Prostate gland (tissue), 2 donors: ENCODE measurements around the gene PON2. TPM values are rescaled to one million over a fixed set of nuclear protein-coding genes. Genes with fewer than 3 reads are reported as not detected.

Experiments
- DNase-seq: peaks from one replicate; pipeline ENCODE4 v3.0.0-alpha.2; 2019; ENCODE audit warnings: low spot score
- H3K27ac ChIP-seq, 2 donors: fragments of 200-600 bp; sonication (generic); 2 replicates each; pipeline ENCODE4 v1.5.1; 2017 to 2019
- H3K27me3 ChIP-seq: fragments of 200-600 bp; sonication (generic); replicated peaks from 2 replicates; pipeline ENCODE4 v1.5.1; 2019; ENCODE audit not compliant: insufficient read depth
- H3K36me3 ChIP-seq, 2 donors: fragments of 200-600 bp; sonication (generic); 1 replicate in 1 of 2; 2 replicates in 1 of 2; pipeline versions ENCODE4 v1.5.1 to v1.8.1; 2017 to 2019
- H3K4me1 ChIP-seq: fragments of 200-600 bp; sonication (generic); replicated peaks from 2 replicates; pipeline ENCODE4 v1.5.1; 2019
- H3K4me3 ChIP-seq, 2 donors: fragments of 200-600 bp; sonication (generic); 2 replicates each; pipeline ENCODE4 v1.5.1; 2017 to 2019
- H3K9me3 ChIP-seq: fragments of 200-600 bp; sonication (generic); 2 replicates; pipeline ENCODE4 v1.5.1; 2017
- POLR2A ChIP-seq: fragments of 450-650 bp; IDR thresholded peaks from one replicate; pipeline ENCODE4 v1.6.1; 2016; ENCODE audit warnings: antibody characterized with exemption, mild to moderate bottlenecking
- POLR2AphosphoS5 ChIP-seq: sonication (generic); formaldehyde crosslinking; IDR thresholded peaks from one replicate; pipeline ENCODE4 v1.6.1; 2017; ENCODE audit warnings: antibody characterized with exemption
- WGBS: methylation state at CpG from one replicate; pipeline ENCODE4 v1.1.5; 2018; 5-methylcytosine and 5-hydroxymethylcytosine counted together
- intact Hi-C: fragments of 100-400 bp; cut with DNase I; formaldehyde crosslinking; loops from one replicate; pipeline ENCODE4 v1.14.2; 2022
- total RNA-seq, 2 donors: library from RNA; depleted of rRNA; stranded (reverse); fragments of >200 nt; gene quantifications; one replicate each; pipeline ENCODE4 v1.1.0, GENCODE V29; 2016
- TF ChIP-seq, protein P1 (sequence below), 4 experiments: fragments of 200-600 bp in 2 of 4; fragments of 450-650 bp in 2 of 4; sonication (generic) in 2 of 4; IDR thresholded peaks; 1 replicate in 3 of 4; 2 replicates in 1 of 4; pipeline ENCODE4 v1.5.1; 2016 to 2019; ENCODE audit warnings: antibody characterized with exemption in 4 of 4, mild to moderate bottlenecking in 2 of 4, moderate library complexity in 2 of 4

PON2 gene
- total RNA-seq, 2 donors from 2014 or later = 65.5 to 65.6 TPM

DNA sequence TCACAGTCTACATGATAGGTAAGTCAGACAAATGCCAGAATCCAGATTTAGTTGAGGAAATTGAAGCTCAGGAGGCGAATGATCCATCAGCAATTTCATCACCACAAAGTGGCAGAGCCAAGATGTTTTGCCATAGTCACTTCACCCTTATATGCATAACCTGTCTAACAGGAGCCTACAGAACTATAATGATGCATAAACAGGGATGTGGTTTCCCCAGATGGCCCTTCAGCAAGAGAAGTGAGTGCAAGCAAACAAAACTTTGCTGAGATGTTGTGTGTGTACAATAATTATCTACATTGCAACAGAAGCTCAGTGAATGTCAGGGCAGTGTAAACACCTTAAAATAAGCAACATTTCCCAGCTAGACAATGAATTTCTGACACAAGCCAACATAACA is 67.2 kb downstream of the PON2 start:
- Histone ChIP-seq H3K4me1 (no peaks in the 10 kb centered on the region), H3K27ac (no peak overlapping the region), H3K9me3 (no peaks in the 10 kb centered on the region), H3K4me3 (no peak overlapping the region), H3K27me3 (no peaks in the 10 kb centered on the region), H3K36me3 (no peaks in the 10 kb centered on the region)
- TF ChIP-seq POLR2AphosphoS5 (no peak), POLR2A (no peak)
- TF ChIP-seq, protein P1, sequence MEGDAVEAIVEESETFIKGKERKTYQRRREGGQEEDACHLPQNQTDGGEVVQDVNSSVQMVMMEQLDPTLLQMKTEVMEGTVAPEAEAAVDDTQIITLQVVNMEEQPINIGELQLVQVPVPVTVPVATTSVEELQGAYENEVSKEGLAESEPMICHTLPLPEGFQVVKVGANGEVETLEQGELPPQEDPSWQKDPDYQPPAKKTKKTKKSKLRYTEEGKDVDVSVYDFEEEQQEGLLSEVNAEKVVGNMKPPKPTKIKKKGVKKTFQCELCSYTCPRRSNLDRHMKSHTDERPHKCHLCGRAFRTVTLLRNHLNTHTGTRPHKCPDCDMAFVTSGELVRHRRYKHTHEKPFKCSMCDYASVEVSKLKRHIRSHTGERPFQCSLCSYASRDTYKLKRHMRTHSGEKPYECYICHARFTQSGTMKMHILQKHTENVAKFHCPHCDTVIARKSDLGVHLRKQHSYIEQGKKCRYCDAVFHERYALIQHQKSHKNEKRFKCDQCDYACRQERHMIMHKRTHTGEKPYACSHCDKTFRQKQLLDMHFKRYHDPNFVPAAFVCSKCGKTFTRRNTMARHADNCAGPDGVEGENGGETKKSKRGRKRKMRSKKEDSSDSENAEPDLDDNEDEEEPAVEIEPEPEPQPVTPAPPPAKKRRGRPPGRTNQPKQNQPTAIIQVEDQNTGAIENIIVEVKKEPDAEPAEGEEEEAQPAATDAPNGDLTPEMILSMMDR (IDR thresholded peaks at IDR 0.05) = no peak
- 76% methylated on average over 1 of the region's 1 CpG for WGBS
- intact Hi-C loops = no loop called here
- no peak for DNase-seq

DNA sequence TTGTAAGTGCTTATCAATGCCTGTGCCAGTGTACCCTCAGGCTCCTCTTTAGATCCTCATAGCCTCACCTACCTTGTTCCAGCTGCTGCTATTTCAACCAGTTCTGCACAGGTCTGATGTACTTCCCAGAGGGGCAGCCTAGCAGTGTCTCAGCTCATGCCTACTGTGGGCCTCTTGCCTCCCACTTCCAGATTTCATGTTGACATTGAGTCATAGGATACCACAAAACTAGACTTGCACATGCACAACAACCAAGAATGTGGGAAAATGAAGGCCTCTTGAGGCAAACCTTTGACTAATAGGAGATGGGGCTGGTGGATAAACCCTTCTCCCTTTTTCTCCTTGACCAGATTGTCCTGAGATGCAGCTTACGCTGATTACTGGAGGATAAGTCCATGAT is 69.7 kb downstream of the PON2 start:
- Histone ChIP-seq H3K27ac (no peak overlapping the region), H3K9me3 (no peaks in the 10 kb centered on the region), H3K4me3 (no peak overlapping the region), H3K4me1 (no peaks in the 10 kb centered on the region), H3K36me3 (no peaks in the 10 kb centered on the region), H3K27me3 (no peaks in the 10 kb centered on the region)
- intact Hi-C loops = no loop called here
- 96% methylated on average over 1 of the region's 1 CpG for WGBS
- no peak for TF ChIP-seq POLR2AphosphoS5
- no peak for TF ChIP-seq POLR2A
- TF ChIP-seq, protein P1 (IDR thresholded peaks at IDR 0.05) = no peak
- no peak for DNase-seq

DNA sequence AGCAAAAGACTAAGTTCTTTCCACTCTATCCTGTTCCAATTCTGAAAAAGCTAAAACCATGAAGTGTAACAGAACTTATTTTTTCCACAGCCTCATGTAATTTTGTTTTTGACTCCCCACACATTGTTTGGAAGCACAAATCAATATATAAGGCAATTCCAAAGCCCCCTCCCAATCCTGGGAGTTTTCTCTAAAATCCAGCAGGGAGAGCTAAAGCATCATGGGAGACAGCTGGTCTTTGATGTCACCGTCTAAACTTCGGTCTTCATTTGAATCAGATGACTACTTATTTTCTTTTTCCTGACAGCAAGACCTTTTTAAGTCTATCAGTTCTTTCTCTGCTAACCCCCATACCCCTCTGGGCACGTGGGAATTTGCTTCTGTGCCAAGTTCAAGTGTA is 77.2 kb downstream of the PON2 start:
- H3K9me3 ChIP-seq = no peaks in the 10 kb centered on the region
- H3K36me3 ChIP-seq = no peaks in the 10 kb centered on the region
- WGBS = 36% methylated on average over 3 of the region's 3 CpGs
- no peak for DNase-seq
- H3K4me1 ChIP-seq = no peaks in the 10 kb centered on the region
- no peak overlapping the region for H3K27ac ChIP-seq
- no peak overlapping the region for H3K4me3 ChIP-seq
- intact Hi-C loops = no loop called here
- TF ChIP-seq POLR2A (no peak), POLR2AphosphoS5 (no peak)
- TF ChIP-seq, protein P1 (IDR thresholded peaks at IDR 0.05) = no peak
- H3K27me3 ChIP-seq = no peaks in the 10 kb centered on the region

Other genes with a start within 250 kb of the PON2 start
- gene PON1, start 110.5 kb downstream of the PON2 start, total RNA-seq = under 1 TPM in 1 of 2 donors, not detected in 1; 0.87 TPM
- 1 to 10 TPM; 1.9 to 9.5 TPM for gene PON3, start 38.7 kb downstream of the PON2 start, total RNA-seq
- gene ASB4, start 50.9 kb upstream of the PON2 start, total RNA-seq = under 1 TPM in 1 of 2 donors, not detected in 1; 0.57 TPM
- 10 to 100 TPM; 61.3 to 65.5 TPM for gene PDK4, start 161.5 kb upstream of the PON2 start, total RNA-seq